GM12865 (cell line): ENCODE results near the gene OTOF.
A peak's percentile ranks its signal among the peaks of the same experiment; 100 is the strongest.

Experiments
- DNase-seq: peaks from one replicate; pipeline ENCODE4 v3.0.0; 2010; ENCODE audit warnings: low read depth
- H3K4me3 ChIP-seq: 2 replicates; pipeline ENCODE4 v1.5.1; 2011; ENCODE audit warnings: mild to moderate bottlenecking, low read depth, low read length, control low read depth
- CTCF ChIP-seq: IDR thresholded peaks from 2 replicates; pipeline ENCODE4 v1.5.1; 2011; ENCODE audit warnings: low read length, control low read depth, low read depth, inconsistent platforms; ENCODE audit not compliant: insufficient read depth; ENCODE audit errors: missing control alignments

OTOF gene

GRCh38 chr2:26428846-26429245, 49.1 kb downstream of the OTOF start:
- TF ChIP-seq CTCF = no peak
- no peak for DNase-seq
- H3K4me3 ChIP-seq = no peak overlapping the region

GRCh38 chr2:26424221-26424620, 53.7 kb downstream of the OTOF start:
- DNase-seq = no peak
- no peak overlapping the region for H3K4me3 ChIP-seq
- TF ChIP-seq CTCF = no peak

GRCh38 chr2:26423750-26424149, 54.2 kb downstream of the OTOF start:
- no peak overlapping the region for H3K4me3 ChIP-seq
- no peak for DNase-seq
- no peak for TF ChIP-seq CTCF

- H3K4me3 ChIP-seq = no peak overlapping the region
- no peak for TF ChIP-seq CTCF
- no peak for DNase-seq
Measured at GRCh38 chr2:26422947-26423629, 54.8 kb downstream of the OTOF start.

- DNase-seq = no peak
- TF ChIP-seq CTCF = no peak
- H3K4me3 ChIP-seq = no peak overlapping the region
Measured at GRCh38 chr2:26421961-26422360, 56.0 kb downstream of the OTOF start.

GRCh38 chr2:26414311-26414710, 63.6 kb downstream of the OTOF start:
- TF ChIP-seq CTCF = no peak
- H3K4me3 ChIP-seq = no peak overlapping the region
- no peak for DNase-seq

- peak overlapping the region; percentile 28 for H3K4me3 ChIP-seq
- DNase-seq = peak; percentile 71
- TF ChIP-seq CTCF = no peak
Measured at GRCh38 chr2:26412091-26412673, 65.7 kb downstream of the OTOF start.
